Tibial nerve (tissue), 4 donors: Measurements from ENCODE around the gene ETFA. TPM values are rescaled to one million over a fixed set of nuclear protein-coding genes. Genes with fewer than 3 reads are reported as not detected.

ENCODE experiments used
- DNase-seq, 2 donors: peaks; one replicate each; pipeline ENCODE4 v3.0.0-alpha.2; 2019; ENCODE audit warnings: low spot score in 2 of 2
- H3K27ac ChIP-seq, 4 donors: fragments of 200-600 bp; sonication (generic) in 3 of 4; one replicate each; pipeline ENCODE4 v1.5.1; 2017 to 2019; ENCODE audit warnings: mild to moderate bottlenecking in 1 of 4
- H3K27me3 ChIP-seq, 2 donors: fragments of 200-600 bp; sonication (generic) in 1 of 2; one replicate each; pipeline versions ENCODE4 v1.5.1 to v1.6.0; 2017 to 2019
- H3K36me3 ChIP-seq, 3 donors: fragments of 200-600 bp; sonication (generic); one replicate each; pipeline ENCODE4 v1.5.1; 2018 to 2019
- H3K4me1 ChIP-seq, 4 donors: fragments of 200-600 bp; sonication (generic) in 3 of 4; one replicate each; pipeline ENCODE4 v1.5.1; 2017 to 2019
- H3K4me3 ChIP-seq, 4 donors: fragments of 200-600 bp; sonication (generic) in 3 of 4; one replicate each; pipeline ENCODE4 v1.5.1; 2017 to 2019; ENCODE audit warnings: mild to moderate bottlenecking in 1 of 4, moderate library complexity in 1 of 4
- H3K9me3 ChIP-seq, 4 donors: fragments of 200-600 bp; sonication (generic) in 3 of 4; one replicate each; pipeline ENCODE4 v1.5.1; 2017 to 2019
- EP300 ChIP-seq, 2 donors: sonication (generic); formaldehyde crosslinking; IDR thresholded peaks; one replicate each; pipeline ENCODE4 v1.6.1; 2017; ENCODE audit warnings: antibody characterized with exemption in 2 of 2, mild to moderate bottlenecking in 1 of 2
- POLR2A ChIP-seq, 2 donors: fragments of 450-650 bp; IDR thresholded peaks; one replicate each; pipeline ENCODE4 v1.6.1; 2017; ENCODE audit warnings: antibody characterized with exemption in 2 of 2, mild to moderate bottlenecking in 2 of 2, moderate library complexity in 2 of 2
- WGBS, 2 donors: methylation state at CpG; one replicate each; pipeline ENCODE4 v1.1.5; 2018; 5-methylcytosine and 5-hydroxymethylcytosine counted together
- total RNA-seq, 4 donors: library from RNA; depleted of rRNA; stranded (reverse); fragments of >200 nt; gene quantifications; one replicate each; pipeline ENCODE4 v1.1.0, GENCODE V29; 2016
- TF ChIP-seq, protein P1 (sequence below), 5 experiments: fragments of 200-600 bp in 3 of 5; fragments of 450-650 bp in 2 of 5; sonication (generic) in 3 of 5; IDR thresholded peaks; one replicate each; pipeline ENCODE4 v1.5.1; 2016 to 2019; ENCODE audit warnings: antibody characterized with exemption in 5 of 5, mild to moderate bottlenecking in 3 of 5, moderate library complexity in 2 of 5

ETFA gene
- total RNA-seq, 4 donors from 2014 or later: 59.2 to 96.9 (median 75.5) TPM

DNA sequence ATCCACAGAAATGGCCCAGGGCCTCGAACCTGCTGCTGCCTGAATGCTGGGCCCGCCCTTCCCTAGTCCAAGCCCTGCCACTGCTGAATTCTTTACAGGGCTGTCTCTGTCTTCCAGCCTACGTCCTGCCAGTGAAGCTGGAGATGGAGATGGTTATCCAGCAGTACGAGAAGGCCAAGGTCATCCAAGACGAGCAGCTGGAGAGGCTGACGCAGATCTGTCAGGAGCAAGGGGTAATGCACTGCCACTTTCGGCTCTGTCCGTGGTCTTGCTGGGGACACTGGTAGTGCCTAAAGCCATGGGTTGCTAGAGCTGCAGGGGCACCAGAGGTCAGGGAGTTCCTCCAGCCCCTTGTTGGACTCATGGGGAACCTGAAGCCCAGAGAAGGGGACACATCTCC lies 135.8 kb downstream of the ETFA start:
- H3K4me3 ChIP-seq: no peak overlapping the region
- peaks cover 0 to 18% of the 10 kb centered on the region in 2 donors for H3K27me3 ChIP-seq
- no peak for DNase-seq
- no peaks in the 10 kb centered on the region for H3K36me3 ChIP-seq
- no peak overlapping the region for H3K27ac ChIP-seq
- no peaks in the 10 kb centered on the region for H3K9me3 ChIP-seq
- TF ChIP-seq EP300 (IDR thresholded peaks at IDR 0.05) (no peak), POLR2A (IDR thresholded peaks at IDR 0.05) (no peak)
- TF ChIP-seq, protein P1, sequence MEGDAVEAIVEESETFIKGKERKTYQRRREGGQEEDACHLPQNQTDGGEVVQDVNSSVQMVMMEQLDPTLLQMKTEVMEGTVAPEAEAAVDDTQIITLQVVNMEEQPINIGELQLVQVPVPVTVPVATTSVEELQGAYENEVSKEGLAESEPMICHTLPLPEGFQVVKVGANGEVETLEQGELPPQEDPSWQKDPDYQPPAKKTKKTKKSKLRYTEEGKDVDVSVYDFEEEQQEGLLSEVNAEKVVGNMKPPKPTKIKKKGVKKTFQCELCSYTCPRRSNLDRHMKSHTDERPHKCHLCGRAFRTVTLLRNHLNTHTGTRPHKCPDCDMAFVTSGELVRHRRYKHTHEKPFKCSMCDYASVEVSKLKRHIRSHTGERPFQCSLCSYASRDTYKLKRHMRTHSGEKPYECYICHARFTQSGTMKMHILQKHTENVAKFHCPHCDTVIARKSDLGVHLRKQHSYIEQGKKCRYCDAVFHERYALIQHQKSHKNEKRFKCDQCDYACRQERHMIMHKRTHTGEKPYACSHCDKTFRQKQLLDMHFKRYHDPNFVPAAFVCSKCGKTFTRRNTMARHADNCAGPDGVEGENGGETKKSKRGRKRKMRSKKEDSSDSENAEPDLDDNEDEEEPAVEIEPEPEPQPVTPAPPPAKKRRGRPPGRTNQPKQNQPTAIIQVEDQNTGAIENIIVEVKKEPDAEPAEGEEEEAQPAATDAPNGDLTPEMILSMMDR (IDR thresholded peaks at IDR 0.05): no peak
- WGBS, 2 donors: 83 to 89% methylated on average over 7 to 8 of the region's 8 CpGs
- peaks cover 0 to 24% (median 0%) of the 10 kb centered on the region in 4 donors for H3K4me1 ChIP-seq

DNA sequence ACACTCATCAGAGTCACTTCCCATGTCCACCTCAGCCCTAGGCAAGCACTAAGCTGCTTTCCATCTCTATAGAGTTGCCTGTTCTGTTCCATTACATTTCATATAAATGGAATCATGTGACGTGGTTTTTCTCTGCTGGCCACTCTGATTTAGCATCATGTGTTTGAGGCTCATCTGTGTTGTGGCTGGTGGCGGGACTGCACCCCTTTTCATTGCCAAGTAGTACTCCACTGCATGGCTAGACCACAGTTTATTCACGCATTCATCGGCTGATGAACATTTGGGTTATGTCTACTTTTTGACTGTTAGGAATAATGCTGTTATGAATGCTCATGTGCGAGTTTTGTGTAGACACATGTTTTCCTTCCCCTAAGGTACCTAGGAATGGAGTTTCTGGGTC lies 136.6 kb downstream of the ETFA start:
- WGBS, 2 donors: 91 to 95% methylated on average over 5 of the region's 5 CpGs
- TF ChIP-seq EP300 (IDR thresholded peaks at IDR 0.05) (no peak), POLR2A (IDR thresholded peaks at IDR 0.05) (no peak)
- TF ChIP-seq, protein P1 (IDR thresholded peaks at IDR 0.05): no peak

DNA sequence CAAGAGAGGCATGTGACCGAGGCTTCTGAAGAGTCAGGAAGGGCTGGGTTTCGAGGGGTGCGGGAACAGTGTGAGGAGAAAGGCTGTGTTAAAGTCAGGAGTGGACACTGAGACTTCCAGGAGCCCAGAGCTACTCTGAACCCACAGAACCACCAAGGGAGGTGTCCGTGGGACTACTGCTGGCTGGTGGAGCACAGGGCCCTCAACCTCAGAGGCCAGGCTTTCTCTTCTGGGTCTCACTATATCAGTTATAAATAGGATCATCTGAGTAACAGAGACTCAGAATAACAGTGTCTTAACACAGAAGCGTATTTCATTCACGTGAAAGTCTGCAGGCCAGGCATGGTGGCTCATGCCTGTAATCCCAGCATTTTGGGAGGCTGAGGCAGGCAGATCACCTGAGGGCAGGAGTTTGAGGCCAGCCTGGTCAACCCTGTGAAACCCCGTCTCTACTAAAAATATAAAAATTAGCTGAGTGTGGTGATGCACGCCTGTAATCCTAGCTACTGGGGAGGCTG lies 137.9 kb downstream of the ETFA start:
- Histone ChIP-seq H3K9me3 (no peaks in the 10 kb centered on the region), H3K4me1 (peaks cover 0 to 31% (median 0%) of the 10 kb centered on the region in 4 donors), H3K36me3 (no peaks in the 10 kb centered on the region), H3K4me3 (no peak overlapping the region), H3K27me3 (peaks cover 0 to 12% of the 10 kb centered on the region in 2 donors), H3K27ac (no peak overlapping the region)
- TF ChIP-seq EP300 (IDR thresholded peaks at IDR 0.05) (no peak), POLR2A (IDR thresholded peaks at IDR 0.05) (no peak)
- TF ChIP-seq, protein P1 (IDR thresholded peaks at IDR 0.05): no peak
- 78 to 82% methylated on average over 8 of the region's 8 CpGs for WGBS, 2 donors
- DNase-seq: no peak

More for the DNA sequence above, 136.6 kb downstream of the ETFA start:
- no peak for DNase-seq
- Histone ChIP-seq H3K27ac (no peak overlapping the region), H3K27me3 (peaks cover 0 to 18% of the 10 kb centered on the region in 2 donors), H3K9me3 (no peaks in the 10 kb centered on the region), H3K36me3 (no peaks in the 10 kb centered on the region), H3K4me1 (peaks cover 0 to 27% (median 0%) of the 10 kb centered on the region in 4 donors), H3K4me3 (no peak overlapping the region)

DNA sequence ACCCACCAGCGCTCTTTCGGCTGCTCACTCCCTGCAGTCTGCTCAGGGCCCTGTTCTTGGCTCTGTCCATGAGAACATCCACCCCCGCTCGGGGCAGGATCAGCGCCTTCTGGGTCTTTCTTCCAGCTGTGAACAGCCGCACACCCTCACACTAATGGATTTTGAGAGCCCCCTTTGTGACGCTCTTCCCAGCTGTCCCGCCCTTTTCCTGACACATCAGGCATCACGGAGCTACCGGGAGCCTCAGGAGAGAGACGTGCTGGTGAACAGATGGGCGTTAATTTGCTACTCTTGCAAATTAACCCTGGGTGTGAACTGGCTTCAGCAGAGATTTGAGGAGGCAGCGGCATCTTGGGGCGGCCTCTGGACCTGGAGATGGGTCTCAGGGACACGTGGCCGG lies 138.5 kb downstream of the ETFA start:
- 52 to 56% methylated on average over 16 of the region's 16 CpGs for WGBS, 2 donors
- Histone ChIP-seq H3K27me3 (peaks cover 0 to 12% of the 10 kb centered on the region in 2 donors), H3K4me3 (no peak overlapping the region), H3K27ac (no peak overlapping the region), H3K4me1 (peaks cover 0 to 26% (median 0%) of the 10 kb centered on the region in 4 donors), H3K36me3 (no peaks in the 10 kb centered on the region), H3K9me3 (no peaks in the 10 kb centered on the region)
- TF ChIP-seq, protein P1 (IDR thresholded peaks at IDR 0.05): no peak
- TF ChIP-seq POLR2A (IDR thresholded peaks at IDR 0.05) (no peak), EP300 (IDR thresholded peaks at IDR 0.05) (no peak)
- no peak for DNase-seq

DNA sequence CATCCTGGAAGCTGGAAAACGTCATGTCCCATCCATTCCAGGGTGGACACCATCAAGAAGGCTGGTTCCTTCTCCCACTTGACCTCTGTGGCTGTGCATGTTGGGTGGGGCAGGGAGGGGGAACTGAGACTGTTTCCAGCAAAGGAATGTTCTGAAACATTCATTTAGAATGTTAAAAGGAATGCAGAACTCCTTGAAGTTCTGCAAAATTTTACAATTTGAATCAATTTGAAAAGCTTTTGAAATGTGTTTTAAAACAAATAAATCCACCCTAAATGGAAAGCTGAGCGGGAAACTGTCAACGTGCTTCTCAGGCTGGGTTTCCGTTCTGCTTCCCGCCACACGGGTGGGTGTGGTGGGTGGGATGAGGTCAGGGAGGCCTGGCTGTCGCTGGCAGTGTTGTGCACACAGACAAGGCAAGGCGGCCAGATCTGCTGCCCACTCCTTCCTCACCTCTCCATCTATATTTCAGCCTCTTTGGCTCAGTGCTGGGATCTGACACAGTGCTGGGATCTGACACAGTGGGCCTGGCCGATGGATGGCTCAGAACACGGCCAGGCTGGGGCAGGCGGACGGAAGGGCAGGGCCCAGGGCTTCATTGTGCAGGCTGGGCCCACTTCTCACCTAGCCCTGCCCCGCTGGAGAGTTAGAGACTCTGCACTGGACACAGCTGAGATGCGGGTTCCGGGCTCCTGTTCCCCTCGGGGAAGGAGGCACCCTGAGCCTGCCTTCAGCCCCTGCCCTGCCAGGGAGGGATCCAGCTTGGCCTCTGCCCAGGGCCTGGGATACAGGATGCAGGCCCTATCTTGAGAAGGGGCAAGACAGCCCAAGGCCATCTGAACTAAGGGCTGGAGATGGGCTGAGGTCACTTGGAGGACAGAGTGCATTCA lies 141.1 kb downstream of the ETFA start:
- peak overlapping the region in 3 of 4 donors; percentile 60 to 72 (median 62) for H3K27ac ChIP-seq
- H3K36me3 ChIP-seq: no peaks in the 10 kb centered on the region
- H3K27me3 ChIP-seq: no peaks in the 10 kb centered on the region
- no peak overlapping the region for H3K4me3 ChIP-seq
- no peak for TF ChIP-seq EP300 (IDR thresholded peaks at IDR 0.05)
- TF ChIP-seq POLR2A (IDR thresholded peaks at IDR 0.05): no peak
- TF ChIP-seq, protein P1 (IDR thresholded peaks at IDR 0.05): no peak
- H3K4me1 ChIP-seq: peaks cover 0 to 23% (median 0%) of the 10 kb centered on the region in 4 donors
- WGBS, 2 donors: 52 to 53% methylated on average over 14 to 16 of the region's 16 CpGs
- DNase-seq: no peak
- H3K9me3 ChIP-seq: no peaks in the 10 kb centered on the region
